Upper lobe of left lung (tissue), 6 donors: ENCODE measurements around the gene SELENOO. TPM values are rescaled to one million over a fixed set of nuclear protein-coding genes. Genes with fewer than 3 reads are reported as not detected.

Experiments
- ATAC-seq, 2 donors: fragments of 200-7000 bp; cut with Tn5 transposase; one replicate each; pipeline ENCODE4 v1.9.1; 2022; ENCODE audit warnings: mild to moderate bottlenecking in 2 of 2, moderate library complexity in 2 of 2; ENCODE audit not compliant: low FRiP score in 2 of 2
- DNase-seq, 2 donors: peaks; one replicate each; pipeline ENCODE4 v3.0.0-alpha.2; 2019 to 2020
- H3K27ac ChIP-seq, 4 donors: fragments of 200-600 bp; sonication (generic); one replicate each; pipeline ENCODE4 v1.5.1; 2016 to 2019
- H3K27me3 ChIP-seq, 4 donors: fragments of 200-600 bp; sonication (generic); one replicate each; pipeline ENCODE4 v1.5.1; 2017 to 2019
- H3K36me3 ChIP-seq, 4 donors: fragments of 200-600 bp; sonication (generic); one replicate each; pipeline ENCODE4 v1.5.1; 2016 to 2019
- H3K4me1 ChIP-seq, 4 donors: fragments of 200-600 bp; sonication (generic); one replicate each; pipeline ENCODE4 v1.5.1; 2018 to 2019
- H3K4me3 ChIP-seq, 4 donors: fragments of 200-600 bp; sonication (generic); one replicate each; pipeline ENCODE4 v1.5.1; 2017 to 2019; ENCODE audit warnings: mild to moderate bottlenecking in 2 of 4, moderate library complexity in 1 of 4
- H3K9me3 ChIP-seq, 4 donors: fragments of 200-600 bp; sonication (generic); one replicate each; pipeline ENCODE4 v1.5.1; 2018 to 2019
- CTCF ChIP-seq, 6 experiments: fragments of 450-650 bp in 4 of 6; fragments of 200-600 bp in 2 of 6; sonication (generic) in 2 of 6; IDR thresholded peaks; one replicate each; pipeline ENCODE4 v1.5.1; 2016 to 2019; ENCODE audit warnings: antibody characterized with exemption in 6 of 6
- EP300 ChIP-seq, 4 donors: sonication (generic); formaldehyde crosslinking; IDR thresholded peaks; one replicate each; pipeline ENCODE4 v1.5.1; 2017; ENCODE audit warnings: antibody characterized with exemption in 4 of 4, control low read depth in 2 of 4
- POLR2A ChIP-seq, 4 donors: fragments of 450-650 bp; IDR thresholded peaks; one replicate each; pipeline ENCODE4 v1.5.1; 2016 to 2017; ENCODE audit warnings: antibody characterized with exemption in 4 of 4, mild to moderate bottlenecking in 2 of 4
- POLR2AphosphoS5 ChIP-seq, 2 donors: sonication (generic); formaldehyde crosslinking; IDR thresholded peaks; one replicate each; pipeline ENCODE4 v1.5.1; 2017; ENCODE audit warnings: antibody characterized with exemption in 2 of 2
- WGBS, 2 donors: methylation state at CpG; one replicate each; pipeline ENCODE4 v1.1.5; 2017 to 2018; 5-methylcytosine and 5-hydroxymethylcytosine counted together
- total RNA-seq, 6 donors: library from RNA; depleted of rRNA in 4 of 6; stranded (reverse); fragments of >200 nt in 4 of 6; gene quantifications; one replicate each; pipeline versions ENCODE4 v1.1.0 to v1.2.1, GENCODE V29; 2016 to 2021
- donor health status: DM: no; HTN: no; CAD: no; lungs with moderate emphysema.
- donor health status: DM: no; HTN: yes; CAD: no; lungs with severe emphysema.

Gene SELENOO
- total RNA-seq, 6 donors from 2014 or later: 23.1 to 102 (median 28.9) TPM

- Histone ChIP-seq H3K36me3 (peaks cover 4 to 61% (median 28%) of the 10 kb centered on the region in 4 donors), H3K27me3 (no peaks in the 10 kb centered on the region), H3K27ac (no peak overlapping the region), H3K4me1 (no peaks in the 10 kb centered on the region), H3K9me3 (no peaks in the 10 kb centered on the region), H3K4me3 (no peak overlapping the region)
- ATAC-seq: no peak
- 89 to 92% methylated on average over 19 to 20 of the region's 20 CpGs for WGBS, 2 donors
- TF ChIP-seq CTCF (IDR thresholded peaks at IDR 0.05): no peak
- peak in 1 of 2 donors; percentile 54 for DNase-seq
Measured at GRCh38 chr22:50232481-50233151, 31.8 kb downstream of the SELENOO start.

GRCh38 chr22:50233223-50233622 lies 32.4 kb downstream of the SELENOO start:
- no peak for ATAC-seq
- 88 to 94% methylated on average over 17 to 18 of the region's 18 CpGs for WGBS, 2 donors
- peaks cover 4 to 59% (median 26%) of the 10 kb centered on the region in 4 donors for H3K36me3 ChIP-seq

GRCh38 chr22:50236731-50237409 lies 36.1 kb downstream of the SELENOO start:
- WGBS, 2 donors: 78 to 81% methylated on average over 8 to 10 of the region's 11 CpGs
- H3K36me3 ChIP-seq: peaks cover 4 to 60% (median 31%) of the 10 kb centered on the region in 4 donors
- H3K27ac ChIP-seq: no peak overlapping the region
- ATAC-seq: no peak
- no peaks in the 10 kb centered on the region for H3K27me3 ChIP-seq
- peaks cover 11 to 15% (median 13%) of the 10 kb centered on the region in 4 donors for H3K4me1 ChIP-seq
- no peak overlapping the region for H3K4me3 ChIP-seq
- TF ChIP-seq POLR2AphosphoS5 (IDR thresholded peaks at IDR 0.05) (no peak), CTCF (IDR thresholded peaks at IDR 0.05) (peak in 2 of 6 experiments; percentile 16 to 26)
- H3K9me3 ChIP-seq: no peaks in the 10 kb centered on the region
- peak in 1 of 2 donors; percentile 30 for DNase-seq

More at GRCh38 chr22:50233223-50233622, 32.4 kb downstream of the SELENOO start:
- Histone ChIP-seq H3K27ac (no peak overlapping the region), H3K4me3 (no peak overlapping the region), H3K4me1 (no peaks in the 10 kb centered on the region), H3K9me3 (no peaks in the 10 kb centered on the region), H3K27me3 (no peaks in the 10 kb centered on the region)
- no peak for TF ChIP-seq POLR2A (IDR thresholded peaks at IDR 0.05)
- no peak for TF ChIP-seq POLR2AphosphoS5 (IDR thresholded peaks at IDR 0.05)
- no peak for TF ChIP-seq CTCF (IDR thresholded peaks at IDR 0.05)
- TF ChIP-seq EP300 (IDR thresholded peaks at IDR 0.05): no peak
- peak in 1 of 2 donors; percentile 64 for DNase-seq

GRCh38 chr22:50238755-50239154 lies 37.9 kb downstream of the SELENOO start:
- Histone ChIP-seq H3K4me3 (no peak overlapping the region), H3K36me3 (peaks cover 0 to 44% (median 23%) of the 10 kb centered on the region in 4 donors), H3K27me3 (no peaks in the 10 kb centered on the region), H3K9me3 (no peaks in the 10 kb centered on the region), H3K4me1 (peaks cover 30 to 34% (median 31%) of the 10 kb centered on the region in 4 donors), H3K27ac (no peak overlapping the region)
- DNase-seq (peak in 1 of 2 donors; percentile 27), ATAC-seq (no peak)
- WGBS, 2 donors: 81 to 85% methylated on average over 7 to 9 of the region's 9 CpGs
- TF ChIP-seq POLR2AphosphoS5 (IDR thresholded peaks at IDR 0.05) (no peak), EP300 (IDR thresholded peaks at IDR 0.05) (no peak), CTCF (IDR thresholded peaks at IDR 0.05) (no peak), POLR2A (IDR thresholded peaks at IDR 0.05) (no peak)
